IMR-90 (cell line): ENCODE results near the gene TBCC.

Experiments used
- FOS ChIP-seq: fragments of 150-350 bp; IDR thresholded peaks from 2 replicates; pipeline ENCODE4 v1.6.1; 2016; ENCODE audit warnings: low read depth, low read length
- RAD21 ChIP-seq: IDR thresholded peaks from 2 replicates; pipeline ENCODE4 v1.6.1; 2012; ENCODE audit warnings: low read length, improper control_type of control experiment
- TF ChIP-seq, protein P1 (sequence below): conservative IDR thresholded peaks from 2 replicates; pipeline ENCODE4 v1.5.1; 2012; ENCODE audit warnings: mild to moderate bottlenecking, low read depth, low read length, improper control_type of control experiment

DNA sequence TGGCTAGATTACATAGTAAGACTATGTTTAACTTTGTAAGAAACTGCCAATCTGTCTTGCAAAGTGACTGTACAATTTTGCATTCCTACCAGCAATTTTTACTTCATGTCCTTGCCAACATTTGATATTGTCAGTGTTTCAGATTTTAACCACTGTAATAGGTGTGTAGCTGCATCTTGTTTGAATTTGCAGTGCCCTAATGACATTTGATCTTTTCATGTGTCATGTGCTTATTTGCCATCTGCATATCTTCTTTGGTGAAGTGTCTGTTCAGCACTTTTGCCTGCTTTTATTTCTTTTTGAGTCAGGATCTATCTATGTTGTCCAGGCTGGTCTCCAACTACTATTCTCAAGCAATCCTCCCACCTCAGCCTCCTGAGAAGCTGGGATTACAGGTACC lies 21.1 kb downstream of the TBCC start:
- TF ChIP-seq RAD21 (no peak), FOS (no peak)
- TF ChIP-seq, protein P1, sequence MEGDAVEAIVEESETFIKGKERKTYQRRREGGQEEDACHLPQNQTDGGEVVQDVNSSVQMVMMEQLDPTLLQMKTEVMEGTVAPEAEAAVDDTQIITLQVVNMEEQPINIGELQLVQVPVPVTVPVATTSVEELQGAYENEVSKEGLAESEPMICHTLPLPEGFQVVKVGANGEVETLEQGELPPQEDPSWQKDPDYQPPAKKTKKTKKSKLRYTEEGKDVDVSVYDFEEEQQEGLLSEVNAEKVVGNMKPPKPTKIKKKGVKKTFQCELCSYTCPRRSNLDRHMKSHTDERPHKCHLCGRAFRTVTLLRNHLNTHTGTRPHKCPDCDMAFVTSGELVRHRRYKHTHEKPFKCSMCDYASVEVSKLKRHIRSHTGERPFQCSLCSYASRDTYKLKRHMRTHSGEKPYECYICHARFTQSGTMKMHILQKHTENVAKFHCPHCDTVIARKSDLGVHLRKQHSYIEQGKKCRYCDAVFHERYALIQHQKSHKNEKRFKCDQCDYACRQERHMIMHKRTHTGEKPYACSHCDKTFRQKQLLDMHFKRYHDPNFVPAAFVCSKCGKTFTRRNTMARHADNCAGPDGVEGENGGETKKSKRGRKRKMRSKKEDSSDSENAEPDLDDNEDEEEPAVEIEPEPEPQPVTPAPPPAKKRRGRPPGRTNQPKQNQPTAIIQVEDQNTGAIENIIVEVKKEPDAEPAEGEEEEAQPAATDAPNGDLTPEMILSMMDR = no peak
